NCI-H1694 (cell line): ENCODE results near the gene DEFB129.
"Not testable (repeated sequence)": the region's sequence is repeated elsewhere in the genome, so short reads cannot be mapped to it uniquely, and the experiment has no call there.

Experiments
- DNase-seq: peaks from one replicate; lab custom pipeline; 2025; lab: John Stamatoyannopoulos, UW

The DEFB129 gene

DNA sequence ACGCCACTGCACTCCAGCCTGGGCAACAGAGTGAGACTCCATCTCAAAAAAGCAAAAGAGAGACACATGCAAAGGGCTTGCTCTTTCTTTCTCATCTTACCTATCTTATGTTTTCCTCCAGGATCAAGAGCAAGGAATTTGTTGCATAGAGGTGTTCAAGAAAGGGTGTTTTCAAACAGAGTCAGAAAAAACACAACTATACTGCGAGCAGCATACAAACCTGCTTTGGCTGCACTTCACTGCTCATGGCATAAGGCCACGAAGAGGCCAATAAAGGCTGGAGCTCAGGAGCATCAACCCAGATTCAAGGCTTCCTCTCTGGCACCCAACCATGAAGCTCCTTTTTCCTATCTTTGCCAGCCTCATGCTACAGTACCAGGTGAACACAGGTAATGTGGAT is at the start of gene DEFB129:
TSS of gene DEFB129 (plus strand) at position 301 of the 400 bp plus-strand sequence. CDS start at position 332, 31 bp downstream.
- no peak for DNase-seq

GRCh38 chr20:184288-184687 is 42.8 kb upstream of the DEFB129 start:
- DNase-seq, result no peak

DNA sequence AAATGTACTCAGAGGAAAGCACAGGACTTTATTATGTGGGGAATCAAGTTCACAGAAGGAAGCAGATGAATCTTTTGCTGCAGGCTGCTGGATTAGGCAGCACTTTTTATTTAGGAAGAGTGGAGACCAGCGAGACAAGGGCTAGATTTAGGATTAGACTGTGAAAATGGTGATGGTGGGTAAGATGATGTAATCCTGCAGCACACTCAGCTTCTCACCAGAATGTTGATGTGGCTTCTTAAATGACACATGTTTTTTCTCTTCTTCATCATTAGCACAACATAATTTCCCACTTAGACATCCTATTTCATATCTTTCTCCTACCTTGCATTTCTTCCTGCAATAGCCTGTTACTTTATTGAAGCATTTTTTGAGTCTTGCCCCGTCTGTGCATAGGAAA is 39.3 kb upstream of the DEFB129 start:
- no peak for DNase-seq

DNA sequence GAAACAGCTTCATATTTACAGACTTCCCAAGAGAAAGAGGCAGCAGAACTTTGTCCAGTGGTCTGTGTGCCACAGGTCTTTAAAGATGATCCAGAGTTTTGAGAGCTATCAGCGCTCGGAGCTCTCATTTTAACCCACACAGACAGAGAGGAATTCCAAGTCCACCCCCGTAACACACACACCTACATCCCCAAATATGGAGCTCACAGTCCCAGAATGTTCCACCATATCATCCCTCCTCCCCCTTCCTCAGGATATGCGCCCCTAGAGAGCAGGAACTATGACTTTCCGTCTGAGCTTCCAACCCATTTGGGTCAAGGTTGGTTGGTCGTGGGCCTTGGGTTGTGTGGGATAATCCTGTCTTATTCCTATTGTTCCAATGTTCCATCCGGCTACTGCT is 37.4 kb upstream of the DEFB129 start, which contains the start of gene DEFB128:
TSS of gene DEFB128 (minus strand) at position 101 of the 400 bp plus-strand sequence. CDS start at position 13, 88 bp downstream.
- no peak for DNase-seq

DNA sequence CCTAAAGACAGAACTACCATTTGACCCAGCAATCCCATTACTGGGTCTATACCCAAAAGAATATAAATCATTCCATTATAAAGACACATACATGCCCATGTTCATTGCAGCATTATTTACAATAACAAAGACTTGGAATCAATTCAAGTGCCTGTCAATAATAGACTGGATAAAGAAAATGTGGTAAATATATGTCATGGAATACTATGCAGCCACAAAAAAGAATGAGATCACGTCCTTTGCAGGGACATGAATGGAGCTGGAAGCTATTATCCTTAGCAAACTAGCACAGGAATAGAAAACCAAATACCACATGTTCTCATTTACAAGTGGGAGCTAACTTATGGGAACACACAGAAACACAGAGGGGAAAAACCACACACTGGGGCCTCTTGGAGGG is 28.8 kb upstream of the DEFB129 start:
- DNase-seq, result no peak

DNA sequence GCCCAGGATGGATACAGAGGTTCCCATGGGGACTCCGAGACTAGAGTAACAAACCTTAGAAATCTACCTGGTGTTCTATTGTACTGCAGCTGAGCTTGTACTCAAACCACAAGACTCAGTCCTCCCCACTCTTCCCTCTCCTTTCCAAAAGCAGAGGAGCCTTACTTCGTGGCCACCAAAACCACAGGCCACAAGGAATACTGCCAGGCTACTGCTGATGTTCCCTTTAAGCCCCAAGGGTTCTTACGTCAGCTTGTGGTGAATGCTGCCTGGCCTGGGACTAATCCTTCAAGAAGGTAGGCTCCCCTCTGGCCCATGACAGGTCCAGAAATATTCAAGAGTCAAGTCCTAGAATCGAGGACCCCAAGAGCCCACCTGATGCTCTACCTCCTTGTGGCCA is 27.1 kb upstream of the DEFB129 start:
- DNase-seq, result no peak

GRCh38 chr20:203630-204029 is 23.4 kb upstream of the DEFB129 start:
- DNase-seq, result not testable (repeated sequence)

GRCh38 chr20:208942-209566 is 18.0 kb upstream of the DEFB129 start:
- DNase-seq, result peak; percentile 11

GRCh38 chr20:210809-211502 is 16.1 kb upstream of the DEFB129 start:
- no peak for DNase-seq

- no peak for DNase-seq
These were observed 12.7 kb upstream of the DEFB129 start for GRCh38 chr20:214383-214782.

DNA sequence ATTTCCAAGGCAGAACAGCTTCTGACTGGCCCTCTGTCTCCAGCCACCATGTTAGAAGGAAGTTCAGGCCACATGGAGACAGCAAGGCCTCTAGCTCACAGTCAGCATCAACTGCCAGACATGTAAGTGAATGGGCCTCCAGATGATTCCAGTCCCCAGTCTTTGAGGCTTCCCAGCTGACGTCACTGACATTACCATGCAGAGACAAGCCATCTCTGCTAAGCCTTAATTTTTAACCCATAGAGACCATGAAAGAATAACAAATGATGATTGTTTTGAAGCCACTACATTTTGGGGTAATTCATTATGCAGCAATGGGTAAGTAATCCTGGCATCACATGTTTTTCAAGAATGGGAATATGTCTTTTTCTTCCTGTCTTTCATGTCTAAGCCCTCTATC is 11.3 kb upstream of the DEFB129 start:
- no peak for DNase-seq

DNA sequence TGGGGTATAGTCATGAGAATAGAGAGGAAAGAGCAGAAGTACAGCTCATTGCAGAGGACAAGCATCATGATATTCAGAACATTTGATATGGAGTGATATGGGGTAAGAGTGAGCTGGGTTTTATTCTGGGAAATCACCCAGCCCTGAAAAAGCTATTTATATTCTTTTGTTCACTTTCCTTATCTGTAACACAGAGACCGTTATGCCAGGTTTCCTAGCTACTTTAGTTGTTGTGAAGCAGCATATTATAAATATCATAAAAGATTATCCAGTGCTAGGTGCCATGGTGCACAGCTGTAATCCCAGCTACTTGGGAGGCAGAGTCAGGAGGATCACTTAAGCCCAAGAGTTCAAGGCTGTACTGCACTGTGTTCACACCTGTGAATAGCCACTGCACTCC is 9.8 kb upstream of the DEFB129 start:
- DNase-seq, result no peak

- no peak for DNase-seq
These were observed 7.6 kb upstream of the DEFB129 start for GRCh38 chr20:219290-220115.

- DNase-seq, result no peak
These were observed 5.7 kb upstream of the DEFB129 start for GRCh38 chr20:221258-221830.

DNA sequence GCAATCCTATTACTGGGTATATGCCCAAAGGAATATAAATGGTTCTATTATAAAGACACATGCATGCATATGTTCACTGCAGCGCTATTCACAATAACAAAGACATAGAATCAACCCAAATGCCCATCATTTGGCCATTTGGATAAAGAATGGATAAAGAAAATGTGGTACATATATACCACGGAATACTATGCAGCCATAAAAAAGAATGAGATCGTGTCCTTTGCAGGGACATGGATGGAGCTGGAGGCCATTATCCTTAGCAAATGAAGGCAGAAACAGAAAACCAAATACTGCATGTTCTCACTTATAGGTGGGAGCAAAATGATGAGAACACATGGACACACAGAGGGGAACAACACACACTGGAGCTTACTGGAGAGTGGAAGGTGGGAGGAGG is 1.2 kb upstream of the DEFB129 start:
- not testable (repeated sequence) for DNase-seq

DNA sequence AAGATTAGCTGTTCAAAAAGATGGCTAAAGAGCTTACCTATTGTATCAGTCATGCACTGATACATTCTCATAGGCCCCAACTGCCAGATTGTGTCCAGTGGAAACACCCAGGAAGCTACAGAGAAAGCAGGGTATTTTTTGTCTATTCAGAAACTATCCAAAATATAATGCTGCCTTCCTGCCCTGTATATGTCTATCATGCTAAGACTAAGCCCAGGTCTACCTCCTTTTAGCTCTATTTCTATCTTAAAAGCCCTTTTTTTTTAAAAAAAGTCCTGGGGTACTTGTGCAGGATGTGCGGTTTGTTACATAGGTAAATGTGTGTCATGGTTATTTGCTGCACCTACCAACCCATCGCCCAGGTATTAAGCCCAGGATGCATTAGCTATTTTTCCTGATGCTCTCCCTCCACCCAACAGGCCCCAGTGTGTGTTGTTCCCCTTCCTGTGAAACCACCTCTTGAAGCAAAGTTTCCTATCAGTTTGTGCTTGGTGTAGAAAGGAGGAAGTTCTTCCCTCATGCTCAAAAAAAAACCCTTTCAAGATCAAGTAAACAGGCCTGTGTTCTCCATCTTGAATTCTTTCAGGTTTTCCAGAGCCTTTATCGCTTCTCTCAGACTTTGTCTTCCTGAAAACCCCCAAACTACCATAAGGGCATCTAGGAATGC is 514 bp downstream of the DEFB129 start:
- DNase-seq, result no peak

- DNase-seq, result no peak
These were observed 8.8 kb downstream of the DEFB129 start for GRCh38 chr20:235891-236290.

DNA sequence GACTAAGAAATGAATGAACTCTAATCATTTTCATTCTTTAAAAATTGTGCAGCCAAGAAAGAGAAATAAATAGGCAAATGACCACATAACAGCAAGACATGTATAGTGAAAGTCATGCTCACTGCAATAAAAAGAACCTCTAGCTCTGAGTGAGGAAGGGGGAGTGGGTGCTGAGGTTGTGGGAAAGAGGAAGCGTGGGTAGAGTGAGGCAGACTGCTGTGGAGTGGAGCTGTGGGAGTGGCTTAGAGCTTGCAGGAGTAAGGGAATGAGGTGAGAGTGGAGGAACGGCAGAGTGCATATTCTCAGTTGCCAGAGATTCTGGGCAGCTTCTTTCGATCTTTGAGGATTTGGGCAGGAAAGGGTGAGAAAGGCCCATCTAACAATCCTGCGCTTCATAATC is 10.4 kb downstream of the DEFB129 start:
- no peak for DNase-seq

GRCh38 chr20:237929-238328 is 10.9 kb downstream of the DEFB129 start:
- DNase-seq, result no peak

DNA sequence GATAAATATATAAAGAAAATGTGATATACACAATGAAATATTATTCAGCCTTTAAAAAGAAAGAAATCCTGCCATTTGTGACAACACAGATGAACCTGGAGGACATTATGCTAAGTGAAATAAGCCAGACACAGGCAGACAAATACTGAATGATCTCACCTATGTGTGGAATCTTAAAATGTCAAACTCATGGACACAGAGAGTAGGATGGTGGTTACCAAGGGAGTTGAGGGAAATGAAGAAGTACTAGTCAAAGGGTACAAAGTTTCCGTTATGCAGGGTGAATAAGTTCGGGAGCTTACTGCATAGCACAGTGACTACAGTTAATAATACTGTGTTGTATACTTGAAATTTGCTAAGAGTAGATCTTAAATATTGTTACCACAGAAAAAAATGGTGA is 15.8 kb downstream of the DEFB129 start:
- no peak for DNase-seq

- no peak for DNase-seq
These were observed 24.3 kb downstream of the DEFB129 start for GRCh38 chr20:251354-251753.

GRCh38 chr20:252801-253200 is 25.7 kb downstream of the DEFB129 start:
- DNase-seq, result no peak
